GM23338 (cell line): ENCODE data around the gene RHNO1. TPM values are rescaled to one million over a fixed set of nuclear protein-coding genes. Genes with fewer than 3 reads are reported as not detected.

ENCODE experiments used
- ATAC-seq: fragments of 200-7000 bp; cut with Tn5 transposase; 3 replicates; pipeline ENCODE4 v1.9.1; 2020
- DNase-seq: peaks from one replicate; pipeline ENCODE4 v3.0.0-alpha.2; 2015; ENCODE audit warnings: low spot score
- H2AFZ ChIP-seq: fragments of 200-600 bp; sonication (generic); 2 replicates; pipeline ENCODE4 v1.8.0; 2016; ENCODE audit warnings: antibody characterized with exemption, mild to moderate bottlenecking, moderate library complexity
- H3F3A ChIP-seq: fragments of 200-600 bp; sonication (generic); replicated peaks from 2 replicates; pipeline ENCODE4 v1.8.0; 2017; ENCODE audit warnings: antibody characterized with exemption, mixed run types, low read depth
- H3K27ac ChIP-seq: fragments of 200-600 bp; sonication (generic); 2 replicates; pipeline ENCODE4 v1.6.1; 2016; ENCODE audit warnings: low read depth
- H3K27me3 ChIP-seq: fragments of 200-600 bp; sonication (generic); 2 replicates; pipeline ENCODE4 v1.8.0; 2016; ENCODE audit warnings: mild to moderate bottlenecking, mixed run types, moderate library complexity; ENCODE audit not compliant: insufficient read depth
- H3K36me3 ChIP-seq: fragments of 200-600 bp; sonication (generic); 2 replicates; pipeline ENCODE4 v1.8.0; 2016; ENCODE audit warnings: mild to moderate bottlenecking; ENCODE audit not compliant: insufficient read depth
- H3K4me1 ChIP-seq: fragments of 200-600 bp; sonication (generic); 2 replicates; pipeline ENCODE4 v1.8.0; 2016; ENCODE audit warnings: mild to moderate bottlenecking, moderate library complexity; ENCODE audit not compliant: insufficient read depth
- H3K4me2 ChIP-seq: fragments of 200-600 bp; sonication (generic); 2 replicates; pipeline ENCODE4 v1.7.1; 2017; ENCODE audit warnings: mixed run types
- H3K4me3 ChIP-seq: fragments of 200-600 bp; sonication (generic); 2 replicates; pipeline ENCODE4 v1.6.1; 2016; ENCODE audit warnings: mixed run types
- H3K79me2 ChIP-seq: fragments of 200-600 bp; sonication (generic); replicated peaks from 2 replicates; pipeline ENCODE4 v1.8.0; 2017; ENCODE audit warnings: mild to moderate bottlenecking; ENCODE audit not compliant: insufficient read depth
- H3K9me2 ChIP-seq: fragments of 200-600 bp; sonication (generic); 2 replicates; pipeline ENCODE4 v1.8.0; 2017; ENCODE audit not compliant: insufficient read depth
- H4K20me1 ChIP-seq: fragments of 200-600 bp; sonication (generic); replicated peaks from 2 replicates; pipeline ENCODE4 v1.8.0; 2017; ENCODE audit warnings: mild to moderate bottlenecking; ENCODE audit not compliant: insufficient read depth
- H3K27ac Mint-ChIP-seq: 2 replicates; pipeline ENCODE4 v1.8.0; 2020; ENCODE audit warnings: inconsistent platforms, mild to moderate bottlenecking, moderate library complexity, mixed read lengths
- H3K27me3 Mint-ChIP-seq: 3 replicates; pipeline ENCODE4 v1.8.0; 2022; ENCODE audit warnings: low read depth, mild to moderate bottlenecking, moderate library complexity, mixed read lengths, inconsistent platforms; ENCODE audit not compliant: insufficient read depth, poor library complexity
- H3K36me3 Mint-ChIP-seq: 3 replicates; pipeline ENCODE4 v1.8.0; 2021; ENCODE audit warnings: low read depth, mild to moderate bottlenecking, inconsistent platforms, moderate library complexity, mixed read lengths
- H3K4me1 Mint-ChIP-seq: 3 replicates; pipeline ENCODE4 v1.8.0; 2020; ENCODE audit warnings: mild to moderate bottlenecking, inconsistent platforms, mixed read lengths
- H3K4me3 Mint-ChIP-seq: 3 replicates; pipeline ENCODE4 v1.8.0; 2021; ENCODE audit warnings: moderate library complexity, mild to moderate bottlenecking, inconsistent platforms, mixed read lengths
- H3K9me3 Mint-ChIP-seq: 3 replicates; pipeline ENCODE4 v1.8.0; 2020; ENCODE audit warnings: moderate library complexity, mild to moderate bottlenecking, inconsistent platforms, mixed read lengths
- POLR2AphosphoS5 ChIP-seq: IDR thresholded peaks from 2 replicates; pipeline ENCODE4 v1.6.1; 2016; ENCODE audit warnings: antibody characterized with exemption, low read depth
- ZNF331 ChIP-seq: fragments of 250-450 bp; sonication (Bioruptor Pico); IDR thresholded peaks from 2 replicates; pipeline ENCODE4 v1.5.0; 2020; ENCODE audit warnings: low read depth, mild to moderate bottlenecking, moderate library complexity
- long read RNA-seq: library from polyadenylated mRNA; unstranded; transcript quantifications from one replicate; pipeline ENCODE4 v2.0.0, GENCODE V29; 2020; ENCODE audit not compliant: unreplicated experiment
- polyA plus RNA-seq: library from polyadenylated mRNA; unstranded; fragments of >200 nt; fragmentation: Nextera tagmentation; extraction: Ambion mirVana; gene quantifications from 2 replicates; pipeline ENCODE4 v1.2.1, GENCODE V29; 2016
- total RNA-seq: library from RNA; depleted of rRNA; stranded (reverse); fragments of >200 nt; shearing (Covaris generic); gene quantifications from 2 replicates; pipeline ENCODE4 v1.2.3, GENCODE V29; 2014; rRNA removed
- TF ChIP-seq, protein P1 (sequence below): IDR thresholded peaks from 2 replicates; pipeline ENCODE4 v1.6.1; 2016; ENCODE audit warnings: antibody characterized with exemption
- TF ChIP-seq, protein P2 (sequence below): fragments of 250-450 bp; sonication (Bioruptor Pico); IDR thresholded peaks from 2 replicates; pipeline ENCODE4 v1.5.0; 2020; ENCODE audit warnings: mild to moderate bottlenecking, moderate library complexity

Gene RHNO1, protein sequence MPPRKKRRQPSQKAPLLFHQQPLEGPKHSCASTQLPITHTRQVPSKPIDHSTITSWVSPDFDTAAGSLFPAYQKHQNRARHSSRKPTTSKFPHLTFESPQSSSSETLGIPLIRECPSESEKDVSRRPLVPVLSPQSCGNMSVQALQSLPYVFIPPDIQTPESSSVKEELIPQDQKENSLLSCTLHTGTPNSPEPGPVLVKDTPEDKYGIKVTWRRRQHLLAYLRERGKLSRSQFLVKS
- total RNA-seq (56.4 and 80.4 TPM in 2 replicates), polyA plus RNA-seq (63.8 and 71.1 TPM in 2 replicates)
- long read RNA-seq, transcript RHNO1-204 (3 exons, 1,870 nt) = major isoform, 27 of 35 reads
- long read RNA-seq, partial matches to known transcripts = 3 of 35 reads
- long read RNA-seq, other reads (novel, unspliced or antisense) = 0 of 35 reads

DNA sequence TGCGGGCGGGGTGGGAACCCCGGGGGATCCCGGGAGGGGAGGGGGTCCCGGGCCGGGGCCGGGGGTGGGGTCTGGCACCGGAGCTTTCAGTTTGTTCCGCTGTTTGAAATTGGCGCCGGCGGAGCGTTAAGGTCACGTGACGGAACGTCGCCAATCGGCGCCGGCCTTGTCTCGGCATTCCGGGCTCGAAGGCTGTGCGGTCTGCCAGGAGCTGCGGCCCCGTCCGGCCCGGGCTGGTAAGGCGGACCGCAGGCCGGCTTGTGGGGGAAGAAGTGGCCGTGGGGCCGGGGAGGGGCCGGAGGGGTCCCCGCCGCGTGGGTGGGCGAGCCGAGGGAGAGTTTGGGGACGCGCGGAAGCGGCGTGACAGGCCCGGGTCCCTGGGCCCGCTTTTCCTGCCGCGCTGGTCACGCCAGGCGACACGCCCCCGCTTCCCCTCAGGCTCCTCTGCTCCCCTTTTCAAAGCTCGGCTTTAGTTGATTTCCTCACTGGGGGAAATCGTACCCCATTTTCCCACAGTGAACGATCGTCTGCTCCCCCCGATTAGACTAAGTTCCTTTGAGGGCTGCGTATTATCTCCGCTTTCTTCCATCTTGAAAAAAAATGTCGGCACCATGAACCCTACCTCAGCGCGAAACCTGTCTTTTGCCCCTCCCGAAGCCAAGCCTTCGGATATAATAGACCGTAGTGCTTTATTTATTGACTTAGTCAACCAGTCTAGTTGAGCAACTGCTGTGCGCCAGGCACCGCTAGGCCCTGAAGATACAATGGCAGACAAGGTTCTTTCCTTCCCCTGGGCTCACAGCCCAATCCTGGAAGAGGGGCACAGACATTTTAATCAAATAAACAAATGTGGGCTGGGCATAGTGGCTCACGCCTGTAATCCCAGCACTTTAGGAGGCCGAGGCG, at the start of gene RHNO1, which contains the start of gene FOXM1:
Gene RHNO1, plus strand, starts transcription at position 177 of the 906 bp plus-strand sequence. CDS start 8,144 bp downstream, outside the sequence.
Gene FOXM1, minus strand, starts transcription at position 128 of the 906 bp plus-strand sequence. CDS start 2,696 bp downstream, outside the sequence.
- H3F3A ChIP-seq = peaks cover 42% of the 10 kb centered on the region
- DNase-seq (peak; percentile 96), ATAC-seq (peak; percentile 87)
- H3K27me3 ChIP-seq = no peaks in the 10 kb centered on the region
- H3K4me1 ChIP-seq = peaks cover 25% of the 10 kb centered on the region
- H2AFZ ChIP-seq = peak within 1 kb of the TSS; percentile 96
- H3K36me3 Mint-ChIP-seq = peaks cover 46% of the 10 kb centered on the region
- H3K4me3 Mint-ChIP-seq = peak within 1 kb of the TSS; percentile 93
- peaks cover 8% of the 10 kb centered on the region for H3K27me3 Mint-ChIP-seq
- H3K4me1 Mint-ChIP-seq = peaks cover 25% of the 10 kb centered on the region
- peaks cover 25% of the 10 kb centered on the region for H3K36me3 ChIP-seq
- H3K79me2 ChIP-seq = peaks cover 95% of the 10 kb centered on the region
- TF ChIP-seq ZNF331 (CRISPR knock-in tag) = no peak
- TF ChIP-seq, protein P1, sequence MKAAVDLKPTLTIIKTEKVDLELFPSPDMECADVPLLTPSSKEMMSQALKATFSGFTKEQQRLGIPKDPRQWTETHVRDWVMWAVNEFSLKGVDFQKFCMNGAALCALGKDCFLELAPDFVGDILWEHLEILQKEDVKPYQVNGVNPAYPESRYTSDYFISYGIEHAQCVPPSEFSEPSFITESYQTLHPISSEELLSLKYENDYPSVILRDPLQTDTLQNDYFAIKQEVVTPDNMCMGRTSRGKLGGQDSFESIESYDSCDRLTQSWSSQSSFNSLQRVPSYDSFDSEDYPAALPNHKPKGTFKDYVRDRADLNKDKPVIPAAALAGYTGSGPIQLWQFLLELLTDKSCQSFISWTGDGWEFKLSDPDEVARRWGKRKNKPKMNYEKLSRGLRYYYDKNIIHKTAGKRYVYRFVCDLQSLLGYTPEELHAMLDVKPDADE = 0 out of 2 replicates have a peak, but pooled peaks have one; percentile 14
- TF ChIP-seq, protein P2, sequence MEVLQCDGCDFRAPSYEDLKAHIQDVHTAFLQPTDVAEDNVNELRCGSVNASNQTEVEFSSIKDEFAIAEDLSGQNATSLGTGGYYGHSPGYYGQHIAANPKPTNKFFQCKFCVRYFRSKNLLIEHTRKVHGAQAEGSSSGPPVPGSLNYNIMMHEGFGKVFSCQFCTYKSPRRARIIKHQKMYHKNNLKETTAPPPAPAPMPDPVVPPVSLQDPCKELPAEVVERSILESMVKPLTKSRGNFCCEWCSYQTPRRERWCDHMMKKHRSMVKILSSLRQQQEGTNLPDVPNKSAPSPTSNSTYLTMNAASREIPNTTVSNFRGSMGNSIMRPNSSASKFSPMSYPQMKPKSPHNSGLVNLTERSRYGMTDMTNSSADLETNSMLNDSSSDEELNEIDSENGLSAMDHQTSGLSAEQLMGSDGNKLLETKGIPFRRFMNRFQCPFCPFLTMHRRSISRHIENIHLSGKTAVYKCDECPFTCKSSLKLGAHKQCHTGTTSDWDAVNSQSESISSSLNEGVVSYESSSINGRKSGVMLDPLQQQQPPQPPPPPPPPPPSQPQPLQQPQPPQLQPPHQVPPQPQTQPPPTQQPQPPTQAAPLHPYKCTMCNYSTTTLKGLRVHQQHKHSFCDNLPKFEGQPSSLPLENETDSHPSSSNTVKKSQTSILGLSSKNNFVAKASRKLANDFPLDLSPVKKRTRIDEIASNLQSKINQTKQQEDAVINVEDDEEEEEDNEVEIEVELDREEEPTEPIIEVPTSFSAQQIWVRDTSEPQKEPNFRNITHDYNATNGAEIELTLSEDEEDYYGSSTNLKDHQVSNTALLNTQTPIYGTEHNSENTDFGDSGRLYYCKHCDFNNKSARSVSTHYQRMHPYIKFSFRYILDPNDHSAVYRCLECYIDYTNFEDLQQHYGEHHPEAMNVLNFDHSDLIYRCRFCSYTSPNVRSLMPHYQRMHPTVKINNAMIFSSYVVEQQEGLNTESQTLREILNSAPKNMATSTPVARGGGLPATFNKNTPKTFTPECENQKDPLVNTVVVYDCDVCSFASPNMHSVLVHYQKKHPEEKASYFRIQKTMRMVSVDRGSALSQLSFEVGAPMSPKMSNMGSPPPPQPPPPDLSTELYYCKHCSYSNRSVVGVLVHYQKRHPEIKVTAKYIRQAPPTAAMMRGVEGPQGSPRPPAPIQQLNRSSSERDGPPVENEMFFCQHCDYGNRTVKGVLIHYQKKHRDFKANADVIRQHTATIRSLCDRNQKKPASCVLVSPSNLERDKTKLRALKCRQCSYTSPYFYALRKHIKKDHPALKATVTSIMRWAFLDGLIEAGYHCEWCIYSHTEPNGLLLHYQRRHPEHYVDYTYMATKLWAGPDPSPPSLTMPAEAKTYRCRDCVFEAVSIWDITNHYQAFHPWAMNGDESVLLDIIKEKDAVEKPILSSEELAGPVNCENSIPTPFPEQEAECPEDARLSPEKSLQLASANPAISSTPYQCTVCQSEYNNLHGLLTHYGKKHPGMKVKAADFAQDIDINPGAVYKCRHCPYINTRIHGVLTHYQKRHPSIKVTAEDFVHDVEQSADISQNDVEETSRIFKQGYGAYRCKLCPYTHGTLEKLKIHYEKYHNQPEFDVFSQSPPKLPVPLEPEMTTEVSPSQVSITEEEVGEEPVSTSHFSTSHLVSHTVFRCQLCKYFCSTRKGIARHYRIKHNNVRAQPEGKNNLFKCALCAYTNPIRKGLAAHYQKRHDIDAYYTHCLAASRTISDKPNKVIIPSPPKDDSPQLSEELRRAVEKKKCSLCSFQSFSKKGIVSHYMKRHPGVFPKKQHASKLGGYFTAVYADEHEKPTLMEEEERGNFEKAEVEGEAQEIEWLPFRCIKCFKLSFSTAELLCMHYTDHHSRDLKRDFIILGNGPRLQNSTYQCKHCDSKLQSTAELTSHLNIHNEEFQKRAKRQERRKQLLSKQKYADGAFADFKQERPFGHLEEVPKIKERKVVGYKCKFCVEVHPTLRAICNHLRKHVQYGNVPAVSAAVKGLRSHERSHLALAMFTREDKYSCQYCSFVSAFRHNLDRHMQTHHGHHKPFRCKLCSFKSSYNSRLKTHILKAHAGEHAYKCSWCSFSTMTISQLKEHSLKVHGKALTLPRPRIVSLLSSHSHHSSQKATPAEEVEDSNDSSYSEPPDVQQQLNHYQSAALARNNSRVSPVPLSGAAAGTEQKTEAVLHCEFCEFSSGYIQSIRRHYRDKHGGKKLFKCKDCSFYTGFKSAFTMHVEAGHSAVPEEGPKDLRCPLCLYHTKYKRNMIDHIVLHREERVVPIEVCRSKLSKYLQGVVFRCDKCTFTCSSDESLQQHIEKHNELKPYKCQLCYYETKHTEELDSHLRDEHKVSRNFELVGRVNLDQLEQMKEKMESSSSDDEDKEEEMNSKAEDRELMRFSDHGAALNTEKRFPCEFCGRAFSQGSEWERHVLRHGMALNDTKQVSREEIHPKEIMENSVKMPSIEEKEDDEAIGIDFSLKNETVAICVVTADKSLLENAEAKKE = no peak
- peak; percentile 92 for TF ChIP-seq POLR2AphosphoS5
- H3K9me3 Mint-ChIP-seq = no peaks in the 10 kb centered on the region
- H3K4me2 ChIP-seq = peak within 1 kb of the TSS; percentile 97
- H4K20me1 ChIP-seq = peaks cover 25% of the 10 kb centered on the region
- H3K27ac Mint-ChIP-seq = peak within 1 kb of the TSS; percentile 78
- peak within 1 kb of the TSS; percentile 100 for H3K4me3 ChIP-seq
- no peaks in the 10 kb centered on the region for H3K9me2 ChIP-seq
- H3K27ac ChIP-seq = peak within 1 kb of the TSS; percentile 92
